HG02759 (cell line): Measurements from ENCODE around the gene VPS50.

Experiments used
- ATAC-seq: cut with Tn5 transposase; IDR thresholded peaks from one replicate; pipeline ENCODE4 v1.9.1; 2021; ENCODE audit warnings: mild to moderate bottlenecking, moderate library complexity; ENCODE audit not compliant: unreplicated experiment

Gene VPS50

GRCh38 chr7:93238131-93238530, 6.0 kb downstream of the VPS50 start:
- ATAC-seq: no peak

DNA sequence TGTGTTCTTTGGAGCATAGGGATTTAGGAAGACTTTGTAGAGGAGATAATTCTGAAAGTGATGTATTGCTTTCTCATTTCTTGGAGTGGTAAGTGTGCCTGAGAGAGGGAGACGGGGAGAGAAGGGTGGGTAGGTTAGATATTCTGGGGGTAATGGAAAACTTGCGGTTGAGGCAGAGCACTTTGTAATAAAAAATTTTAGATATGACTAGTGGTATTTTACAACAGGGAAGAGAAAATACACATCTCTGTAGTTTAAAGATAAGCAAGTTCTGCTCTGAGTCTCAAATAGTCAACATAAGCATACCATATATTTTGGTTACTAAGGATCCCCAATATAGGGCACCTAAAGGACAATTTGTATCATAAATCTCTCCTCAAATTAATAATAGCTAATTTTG, 6.6 kb downstream of the VPS50 start:
- ATAC-seq: no peak

DNA sequence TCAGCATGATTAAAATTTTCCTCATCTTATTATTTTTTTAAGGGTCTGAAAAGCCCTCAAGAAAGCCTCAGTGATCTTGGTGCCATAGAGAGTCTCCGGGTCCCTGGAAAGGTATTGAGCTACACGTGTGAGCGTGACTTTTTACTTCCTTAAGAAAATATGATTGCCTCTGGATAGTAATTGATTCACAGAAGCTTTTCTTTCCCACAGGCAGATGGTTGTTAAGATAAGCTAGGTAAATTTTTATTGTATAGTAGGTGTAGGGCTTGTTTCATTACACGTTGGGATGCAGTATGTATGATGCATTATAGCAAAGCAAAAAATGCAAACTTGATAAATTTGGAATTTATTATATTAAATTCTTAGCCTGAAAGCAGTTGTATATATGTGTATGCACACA, 7.7 kb downstream of the VPS50 start:
- no peak for ATAC-seq

- no peak for ATAC-seq
Measured at GRCh38 chr7:93242106-93242505, 9.9 kb downstream of the VPS50 start.

- no peak for ATAC-seq
Measured at GRCh38 chr7:93245525-93246432, 13.6 kb downstream of the VPS50 start.

DNA sequence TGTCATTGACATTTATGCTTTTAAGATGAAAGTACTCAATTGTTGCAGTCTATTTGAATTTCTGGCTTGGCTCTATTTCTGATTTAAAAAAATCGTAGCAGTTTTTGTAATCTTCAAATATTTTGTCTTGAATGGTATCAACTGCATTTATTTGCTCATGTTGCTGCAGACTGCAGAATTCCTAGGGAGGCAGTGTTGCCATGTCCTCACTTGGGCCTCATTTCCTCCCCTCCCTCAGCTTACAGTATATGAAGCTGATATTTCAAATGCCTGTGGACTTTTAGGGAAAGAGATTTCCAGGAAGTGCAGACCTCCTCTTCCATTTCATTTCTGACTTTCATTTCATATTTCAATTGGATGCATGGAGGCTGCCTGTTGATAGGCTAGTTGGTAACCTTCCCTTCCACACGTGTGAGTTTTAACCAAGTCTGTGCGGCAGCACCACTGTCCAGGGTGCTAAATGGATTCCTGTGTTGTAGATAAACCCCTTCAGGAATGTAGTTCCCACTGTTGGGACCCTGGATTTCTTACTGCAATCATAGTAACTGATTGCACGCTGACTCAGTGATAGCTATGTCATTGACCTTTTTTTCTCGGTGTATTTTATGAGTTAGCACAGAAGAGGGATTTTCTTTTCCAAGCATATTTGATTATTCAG, 17.5 kb downstream of the VPS50 start:
- no peak for ATAC-seq

- no peak for ATAC-seq
Measured at GRCh38 chr7:93258661-93259060, 26.5 kb downstream of the VPS50 start.

DNA sequence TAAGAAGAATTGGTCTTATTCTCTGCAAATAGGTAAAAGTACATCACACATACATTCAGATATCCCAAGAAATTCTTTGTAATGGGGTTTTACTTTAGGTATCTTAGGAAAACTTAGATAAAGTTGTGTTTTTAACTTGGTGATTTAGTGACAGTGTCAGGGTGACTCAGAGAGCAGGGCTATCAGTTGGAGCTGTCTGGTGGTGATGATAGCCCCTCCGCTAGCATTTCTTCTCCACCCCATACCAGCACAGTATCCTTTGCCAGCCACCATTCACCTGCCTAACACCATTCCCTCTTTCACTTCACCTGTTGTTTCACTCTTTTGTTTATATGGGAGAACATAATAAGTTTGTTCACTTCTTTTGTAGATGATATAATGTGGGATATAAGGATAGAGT, 30.4 kb downstream of the VPS50 start:
- no peak for ATAC-seq

GRCh38 chr7:93265220-93265619, 33.1 kb downstream of the VPS50 start:
- no peak for ATAC-seq

DNA sequence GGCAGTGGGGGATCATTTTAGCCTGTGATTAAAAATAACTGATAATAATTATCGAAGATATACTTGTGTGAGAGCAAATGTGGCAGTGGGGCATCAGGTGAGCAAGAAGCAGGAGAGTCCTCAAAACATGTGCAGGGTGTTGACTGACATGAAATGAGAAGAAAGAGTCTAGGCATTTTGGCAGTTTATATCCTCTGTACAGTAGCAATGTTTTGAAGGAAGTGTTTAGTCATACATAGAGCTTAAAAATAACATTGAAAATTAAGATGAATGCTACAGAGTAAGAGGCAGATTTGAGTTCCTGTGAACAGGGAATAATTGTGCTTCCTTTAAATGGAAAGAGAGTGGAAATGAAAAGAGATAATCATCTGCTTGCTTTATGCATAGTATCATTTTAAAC, 47.4 kb downstream of the VPS50 start:
- no peak for ATAC-seq

DNA sequence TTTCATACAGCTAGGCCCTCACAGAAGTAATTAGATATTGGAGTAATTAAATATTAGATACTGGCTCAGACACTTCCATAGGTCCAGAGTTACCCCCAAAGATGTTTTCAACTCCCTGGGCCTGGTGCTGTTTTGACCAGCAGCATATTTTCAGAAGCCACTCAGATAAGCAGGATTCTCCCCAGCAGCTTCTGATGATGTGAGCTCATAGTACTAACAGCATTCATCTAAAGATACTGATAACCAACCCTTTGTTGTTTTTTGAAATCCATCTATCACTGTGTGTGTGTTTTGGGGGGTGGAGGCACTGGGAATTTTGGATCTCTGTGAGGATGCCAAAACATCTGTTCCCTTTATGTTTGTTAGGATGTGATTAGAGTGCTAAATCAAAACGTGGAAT, 52.7 kb downstream of the VPS50 start:
- no peak for ATAC-seq

DNA sequence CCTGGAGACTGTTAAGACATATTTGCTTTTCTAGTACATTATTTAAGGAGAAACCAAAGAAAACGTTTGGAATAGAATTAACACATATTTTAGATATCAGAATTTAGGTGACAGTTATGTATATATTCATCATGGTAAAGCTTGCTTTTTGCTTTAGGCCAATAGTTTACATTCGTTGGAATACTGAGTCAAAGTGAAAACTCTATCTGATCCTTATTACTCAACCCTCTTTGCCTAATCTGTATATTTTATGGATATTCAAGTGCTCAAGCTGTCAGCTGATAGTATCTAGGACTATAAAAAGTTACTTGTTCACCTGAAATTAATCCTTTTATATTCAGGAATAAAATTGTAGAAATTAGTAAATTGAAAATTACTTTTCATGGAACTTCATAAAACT, 61.1 kb downstream of the VPS50 start:
- ATAC-seq: no peak

GRCh38 chr7:93298206-93298605, 66.0 kb downstream of the VPS50 start:
- no peak for ATAC-seq

GRCh38 chr7:93298671-93299070, 66.5 kb downstream of the VPS50 start:
- ATAC-seq: no peak

DNA sequence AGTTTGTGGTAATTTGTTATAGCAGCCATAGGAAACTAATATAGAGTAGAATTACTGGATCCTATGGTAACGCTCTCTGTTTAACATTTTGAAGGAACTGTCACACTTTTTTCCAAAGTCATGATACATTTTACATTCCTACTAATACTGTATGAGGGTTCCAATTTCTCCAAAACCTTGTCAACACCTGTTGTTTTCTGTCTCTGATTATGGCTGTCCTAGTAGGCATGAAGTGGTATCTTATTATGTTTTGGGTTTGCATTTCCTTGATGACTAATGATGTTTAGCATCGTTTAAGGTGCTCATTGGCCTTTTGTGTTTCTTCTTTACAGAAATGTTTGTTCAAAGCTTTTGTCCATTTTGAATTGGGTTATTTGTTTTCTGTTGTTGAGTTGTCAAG, 69.6 kb downstream of the VPS50 start:
- no peak for ATAC-seq

- ATAC-seq: no peak
Measured at GRCh38 chr7:93307131-93307660, 75.0 kb downstream of the VPS50 start.

- no peak for ATAC-seq
Measured at GRCh38 chr7:93307943-93308342, 75.8 kb downstream of the VPS50 start.

- ATAC-seq: no peak
Measured at GRCh38 chr7:93310346-93310745, 78.2 kb downstream of the VPS50 start.

DNA sequence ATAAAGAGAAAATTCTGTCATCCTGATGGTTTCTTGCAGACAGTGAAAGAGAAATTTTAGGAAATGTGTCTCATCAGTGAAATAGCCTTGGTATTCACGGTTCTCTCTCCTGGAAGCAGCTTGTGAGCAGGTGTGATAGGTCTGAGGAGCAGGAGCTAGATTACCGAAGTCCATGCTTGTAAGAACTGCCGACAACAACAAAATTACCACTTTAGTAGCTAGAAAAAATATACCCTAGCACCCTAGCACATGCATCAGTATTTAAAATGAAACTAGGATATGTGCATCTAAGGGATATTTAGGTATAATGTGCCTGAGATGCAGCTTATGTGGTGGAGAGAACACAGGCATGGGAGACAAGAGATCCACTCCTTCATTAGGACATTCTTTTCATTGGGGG, 82.3 kb downstream of the VPS50 start:
- no peak for ATAC-seq

- ATAC-seq: no peak
Measured at GRCh38 chr7:93315896-93316295, 83.7 kb downstream of the VPS50 start.

DNA sequence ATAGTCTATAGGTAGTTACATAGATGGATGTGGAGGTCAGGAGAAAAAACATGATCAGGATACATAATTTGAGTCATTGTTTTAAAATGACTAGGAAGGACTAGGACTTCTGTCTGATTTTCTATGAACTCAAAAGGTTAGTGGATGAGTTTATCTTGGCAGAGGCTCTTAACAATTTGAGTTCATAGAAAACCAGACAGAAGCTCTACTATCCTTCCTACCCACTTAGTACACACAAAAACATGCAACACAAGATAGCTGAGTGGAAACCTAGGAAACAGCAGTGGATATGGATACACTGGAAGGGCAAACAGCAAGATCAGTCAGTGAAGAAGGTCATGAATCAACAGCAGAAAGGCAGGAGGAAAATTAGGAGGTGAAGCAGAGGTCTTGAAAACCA, 84.6 kb downstream of the VPS50 start:
- no peak for ATAC-seq

DNA sequence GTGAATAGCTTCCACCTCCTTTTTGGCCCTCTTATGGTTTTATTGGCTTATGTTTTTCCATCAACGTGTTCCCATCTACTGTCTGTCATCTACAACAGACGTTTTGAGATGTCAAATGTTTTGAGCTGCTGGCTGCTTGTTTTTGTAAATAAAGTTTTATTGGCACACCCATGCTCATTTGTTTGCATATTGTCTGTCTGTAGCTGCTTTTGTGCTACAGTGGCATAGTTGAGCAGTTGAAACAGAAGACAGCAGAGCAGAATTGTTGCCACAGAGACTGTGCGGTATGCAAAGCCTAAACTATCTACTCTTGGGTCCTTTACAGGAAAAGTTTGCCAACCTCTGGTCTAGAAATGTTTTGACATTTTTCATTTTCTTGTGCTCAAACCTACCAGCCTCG, 88.7 kb downstream of the VPS50 start:
- no peak for ATAC-seq
